ENCODE data around the gene CPLX3. TPM values are rescaled to one million over a fixed set of nuclear protein-coding genes. Genes with fewer than 3 reads are reported as not detected.

CPLX3 gene
- total and polyA plus RNA-seq, 10 of the 15 experiments (the other 5 are each of a cell fraction or from before 2014, with no cell fraction given), result 0.02 to 0.04 TPM; not detected in 8

DNA sequence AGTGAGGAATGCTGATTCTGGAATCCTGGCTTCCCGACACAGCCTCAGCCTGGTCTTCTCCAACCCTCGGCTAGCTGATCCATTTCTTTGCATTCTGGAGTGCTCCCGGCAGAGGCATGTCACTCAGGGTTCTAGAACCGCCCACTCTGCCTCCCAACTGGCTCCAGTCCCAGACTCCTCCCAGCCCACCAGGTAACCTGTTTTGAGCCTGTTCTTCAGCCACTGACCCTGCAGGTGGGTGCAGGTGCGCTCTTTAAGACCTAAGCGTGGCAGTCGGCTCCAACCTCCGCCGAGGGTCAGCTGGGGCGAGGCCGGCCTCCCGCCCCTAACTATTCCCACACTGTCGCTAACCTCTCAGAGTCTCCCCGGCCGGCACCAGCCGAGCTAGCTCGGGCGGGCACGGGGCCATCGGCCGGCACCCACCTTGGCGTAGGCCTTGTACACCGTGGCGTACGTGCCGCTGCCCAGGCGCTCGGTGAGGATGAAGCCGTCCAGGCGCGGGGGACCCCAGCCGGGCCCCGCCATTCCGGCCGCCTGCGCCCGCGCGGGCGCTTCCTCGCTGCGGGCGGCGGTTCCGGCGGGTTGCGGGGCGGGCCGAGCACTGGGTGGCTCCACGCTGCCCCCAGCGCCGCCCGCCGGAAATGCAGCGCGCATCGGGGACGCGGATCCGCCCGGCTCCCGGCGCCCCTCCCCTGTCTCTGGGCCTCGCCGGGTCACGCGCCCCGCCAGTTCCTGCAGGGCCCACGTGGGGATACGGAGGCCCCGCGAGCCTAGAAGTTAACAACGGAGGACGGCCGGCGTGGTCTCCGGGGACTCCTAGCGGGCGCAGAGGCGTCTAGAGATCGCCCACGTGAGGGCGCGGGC is 16.4 kb downstream of the CPLX3 start, which contains the start of gene ULK3 (continued):
- no peak for TF ChIP-seq SREBF1 (IDR thresholded peaks at IDR 0.05; ENCODE audit: low read length)
- TF ChIP-seq MTA2 (IDR thresholded peaks at IDR 0.05; ENCODE audit: low read depth), result no peak
- TF ChIP-seq JUNB (IDR thresholded peaks at IDR 0.05), result no peak
- no peak for TF ChIP-seq CBX3 (IDR thresholded peaks at IDR 0.05; ENCODE audit: borderline replicate concordance, low read depth)
- no peak for TF ChIP-seq BMI1 (IDR thresholded peaks at IDR 0.05; ENCODE audit: borderline replicate concordance)
- peak; percentile 77 for TF ChIP-seq KLF5 (IDR thresholded peaks at IDR 0.05; ENCODE audit: partially characterized antibody)
- no peak for TF ChIP-seq RFX5 (IDR thresholded peaks at IDR 0.05; ENCODE audit: low read depth, low read length)
- peak; percentile 75 for TF ChIP-seq POLR2A (IDR thresholded peaks at IDR 0.05; ENCODE audit: low read depth, low read length)
- TF ChIP-seq ZNF274 (IDR thresholded peaks at IDR 0.05; ENCODE audit: insufficient read depth, insufficient read length), result no peak
- no peak for TF ChIP-seq IRF4 (IDR thresholded peaks at IDR 0.05; ENCODE audit: low read depth, low read length)
- TF ChIP-seq HDAC2 (IDR thresholded peaks at IDR 0.05), result no peak
- TF ChIP-seq, protein P1, sequence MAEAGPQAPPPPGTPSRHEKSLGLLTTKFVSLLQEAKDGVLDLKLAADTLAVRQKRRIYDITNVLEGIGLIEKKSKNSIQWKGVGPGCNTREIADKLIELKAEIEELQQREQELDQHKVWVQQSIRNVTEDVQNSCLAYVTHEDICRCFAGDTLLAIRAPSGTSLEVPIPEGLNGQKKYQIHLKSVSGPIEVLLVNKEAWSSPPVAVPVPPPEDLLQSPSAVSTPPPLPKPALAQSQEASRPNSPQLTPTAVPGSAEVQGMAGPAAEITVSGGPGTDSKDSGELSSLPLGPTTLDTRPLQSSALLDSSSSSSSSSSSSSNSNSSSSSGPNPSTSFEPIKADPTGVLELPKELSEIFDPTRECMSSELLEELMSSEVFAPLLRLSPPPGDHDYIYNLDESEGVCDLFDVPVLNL (IDR thresholded peaks at IDR 0.05; ENCODE audit: low read depth, low read length), result no peak
- peak; percentile 91 for TF ChIP-seq MEF2B (IDR thresholded peaks at IDR 0.05; ENCODE audit: partially characterized antibody, poor library complexity, severe bottlenecking)
- peak; percentile 78; the same call in 1 of the 2 replicates for TF ChIP-seq NR2F1 (conservative IDR thresholded peaks at IDR 0.05)
- no peak; the same call in 1 of the 2 replicates for TF ChIP-seq POLR2AphosphoS5 (IDR thresholded peaks at IDR 0.05; ENCODE audit: low read length)
- TF ChIP-seq, protein P2, sequence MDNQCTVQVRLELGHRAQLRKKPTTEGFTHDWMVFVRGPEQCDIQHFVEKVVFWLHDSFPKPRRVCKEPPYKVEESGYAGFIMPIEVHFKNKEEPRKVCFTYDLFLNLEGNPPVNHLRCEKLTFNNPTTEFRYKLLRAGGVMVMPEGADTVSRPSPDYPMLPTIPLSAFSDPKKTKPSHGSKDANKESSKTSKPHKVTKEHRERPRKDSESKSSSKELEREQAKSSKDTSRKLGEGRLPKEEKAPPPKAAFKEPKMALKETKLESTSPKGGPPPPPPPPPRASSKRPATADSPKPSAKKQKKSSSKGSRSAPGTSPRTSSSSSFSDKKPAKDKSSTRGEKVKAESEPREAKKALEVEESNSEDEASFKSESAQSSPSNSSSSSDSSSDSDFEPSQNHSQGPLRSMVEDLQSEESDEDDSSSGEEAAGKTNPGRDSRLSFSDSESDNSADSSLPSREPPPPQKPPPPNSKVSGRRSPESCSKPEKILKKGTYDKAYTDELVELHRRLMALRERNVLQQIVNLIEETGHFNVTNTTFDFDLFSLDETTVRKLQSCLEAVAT (IDR thresholded peaks at IDR 0.05), result no peak
- TF ChIP-seq MTA3 (IDR thresholded peaks at IDR 0.05; ENCODE audit: borderline replicate concordance, low read length), result peak; percentile 15; the same call in 1 of the 2 replicates
- no peak for TF ChIP-seq KAT2A (conservative IDR thresholded peaks at IDR 0.05; ENCODE audit: control insufficient read depth, low read depth, low read length)
- TF ChIP-seq MYC (IDR thresholded peaks at IDR 0.05; ENCODE audit: insufficient read depth, insufficient read length, insufficient replicate concordance, low read length, severe bottlenecking), result peak; percentile 18
- TF ChIP-seq POU2F2 (IDR thresholded peaks at IDR 0.05; ENCODE audit: borderline replicate concordance, low read depth, low read length), result no peak
- TF ChIP-seq SMARCA5 (IDR thresholded peaks at IDR 0.05), result no peak; the same call in none of the 2 replicates
- 0 out of 2 replicates have a peak, but pooled peaks have one; percentile 53 for TF ChIP-seq ZNF207 (IDR thresholded peaks at IDR 0.05; ENCODE audit: borderline replicate concordance)
- TF ChIP-seq EED (IDR thresholded peaks at IDR 0.05; ENCODE audit: low read depth), result peak; percentile 47; the same call in 1 of the 2 replicates
- peak; percentile 67 for TF ChIP-seq ZNF24 (IDR thresholded peaks at IDR 0.05)
- TF ChIP-seq RCOR1 (conservative IDR thresholded peaks at IDR 0.05; ENCODE audit: low read depth, low read length), result no peak
- no peak for TF ChIP-seq TCF3 (IDR thresholded peaks at IDR 0.05; ENCODE audit: borderline replicate concordance, insufficient read depth, low read depth, low read length)
- TF ChIP-seq PAX5 (IDR thresholded peaks at IDR 0.05; ENCODE audit: borderline replicate concordance, low read depth, low read length), result 0 out of 2 replicates have a peak, but pooled peaks have one; percentile 30
- TF ChIP-seq, protein P3, sequence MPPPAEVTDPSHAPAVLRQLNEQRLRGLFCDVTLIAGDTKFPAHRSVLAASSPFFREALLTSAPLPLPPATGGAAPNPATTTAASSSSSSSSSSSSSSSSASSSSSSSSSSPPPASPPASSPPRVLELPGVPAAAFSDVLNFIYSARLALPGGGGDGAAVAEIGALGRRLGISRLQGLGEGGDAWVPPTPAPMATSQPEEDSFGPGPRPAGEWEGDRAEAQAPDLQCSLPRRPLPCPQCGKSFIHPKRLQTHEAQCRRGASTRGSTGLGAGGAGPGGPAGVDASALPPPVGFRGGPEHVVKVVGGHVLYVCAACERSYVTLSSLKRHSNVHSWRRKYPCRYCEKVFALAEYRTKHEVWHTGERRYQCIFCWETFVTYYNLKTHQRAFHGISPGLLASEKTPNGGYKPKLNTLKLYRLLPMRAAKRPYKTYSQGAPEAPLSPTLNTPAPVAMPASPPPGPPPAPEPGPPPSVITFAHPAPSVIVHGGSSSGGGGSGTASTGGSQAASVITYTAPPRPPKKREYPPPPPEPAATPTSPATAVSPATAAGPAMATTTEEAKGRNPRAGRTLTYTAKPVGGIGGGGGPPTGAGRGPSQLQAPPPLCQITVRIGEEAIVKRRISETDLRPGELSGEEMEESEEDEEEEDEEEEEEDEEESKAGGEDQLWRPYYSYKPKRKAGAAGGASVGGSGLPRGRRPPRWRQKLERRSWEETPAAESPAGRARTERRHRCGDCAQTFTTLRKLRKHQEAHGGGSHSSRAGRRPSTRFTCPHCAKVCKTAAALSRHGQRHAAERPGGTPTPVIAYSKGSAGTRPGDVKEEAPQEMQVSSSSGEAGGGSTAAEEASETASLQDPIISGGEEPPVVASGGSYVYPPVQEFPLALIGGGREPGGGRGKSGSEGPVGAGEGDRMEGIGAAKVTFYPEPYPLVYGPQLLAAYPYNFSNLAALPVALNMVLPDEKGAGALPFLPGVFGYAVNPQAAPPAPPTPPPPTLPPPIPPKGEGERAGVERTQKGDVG (CRISPR knock-in tag; IDR thresholded peaks at IDR 0.05), result no peak

Data from GM12878 (cell line).